Chondrocyte (in vitro differentiated cells): ENCODE results near the gene LXN. TPM values are rescaled to one million over a fixed set of nuclear protein-coding genes. Genes with fewer than 3 reads are reported as not detected.

ENCODE experiments used
- DNase-seq: peaks from one replicate; pipeline ENCODE4 v3.0.0; 2021; ENCODE audit warnings: mixed read lengths, low spot score
- H3K27ac Mint-ChIP-seq: one replicate; pipeline ENCODE4 v1.8.0; 2021; ENCODE audit warnings: mild to moderate bottlenecking, moderate library complexity, mixed read lengths; ENCODE audit not compliant: unreplicated experiment
- H3K27me3 Mint-ChIP-seq: 2 replicates; pipeline ENCODE4 v1.8.0; 2021; ENCODE audit warnings: low read depth, mixed read lengths
- H3K36me3 Mint-ChIP-seq: 2 replicates; pipeline ENCODE4 v1.8.0; 2021; ENCODE audit warnings: low read depth, mixed read lengths
- H3K4me1 Mint-ChIP-seq: 2 replicates; pipeline ENCODE4 v1.8.0; 2021; ENCODE audit warnings: low read depth, mild to moderate bottlenecking, mixed read lengths
- H3K4me3 Mint-ChIP-seq: one replicate; pipeline ENCODE4 v1.8.0; 2021; ENCODE audit warnings: mild to moderate bottlenecking, moderate library complexity, mixed read lengths; ENCODE audit not compliant: unreplicated experiment
- H3K9me3 Mint-ChIP-seq: 2 replicates; pipeline ENCODE4 v1.8.0; 2021; ENCODE audit warnings: low read depth, mixed read lengths
- total RNA-seq: library from RNA; stranded (reverse); gene quantifications from 3 replicates; pipeline ENCODE4 v1.2.1, GENCODE V29; 2021
- TF ChIP-seq, protein P1 (sequence below): fragments of 200-600 bp; sonication (generic); IDR thresholded peaks from 2 replicates; pipeline ENCODE4 v1.5.0; 2021; ENCODE audit warnings: antibody characterized with exemption, mild to moderate bottlenecking, moderate library complexity

The LXN gene
- total RNA-seq, 1 donor from 2014 or later: 3.3 TPM

DNA sequence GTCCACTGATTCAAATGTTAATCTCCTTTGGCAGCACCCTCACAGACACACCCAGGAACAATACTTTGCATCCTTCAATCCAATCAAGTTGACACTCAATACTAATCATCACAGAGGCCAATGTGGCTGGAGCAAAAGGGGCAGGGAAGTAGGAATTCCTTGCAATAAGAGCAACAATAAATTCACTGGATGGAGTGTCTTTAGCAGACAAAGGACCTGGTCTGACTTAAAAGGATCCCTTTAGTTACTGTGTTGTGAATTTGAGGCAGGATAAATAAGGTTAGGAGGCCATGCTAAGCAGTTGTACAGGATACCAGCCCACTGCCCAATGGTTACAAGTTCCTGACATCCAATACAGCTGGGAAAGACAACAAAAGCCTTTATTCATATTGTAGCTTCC, 40.5 kb downstream of the LXN start:
- H3K4me3 Mint-ChIP-seq: no peak overlapping the region
- no peaks in the 10 kb centered on the region for H3K4me1 Mint-ChIP-seq
- peaks cover 12% of the 10 kb centered on the region for H3K9me3 Mint-ChIP-seq
- no peak overlapping the region for H3K27ac Mint-ChIP-seq
- TF ChIP-seq, protein P1, sequence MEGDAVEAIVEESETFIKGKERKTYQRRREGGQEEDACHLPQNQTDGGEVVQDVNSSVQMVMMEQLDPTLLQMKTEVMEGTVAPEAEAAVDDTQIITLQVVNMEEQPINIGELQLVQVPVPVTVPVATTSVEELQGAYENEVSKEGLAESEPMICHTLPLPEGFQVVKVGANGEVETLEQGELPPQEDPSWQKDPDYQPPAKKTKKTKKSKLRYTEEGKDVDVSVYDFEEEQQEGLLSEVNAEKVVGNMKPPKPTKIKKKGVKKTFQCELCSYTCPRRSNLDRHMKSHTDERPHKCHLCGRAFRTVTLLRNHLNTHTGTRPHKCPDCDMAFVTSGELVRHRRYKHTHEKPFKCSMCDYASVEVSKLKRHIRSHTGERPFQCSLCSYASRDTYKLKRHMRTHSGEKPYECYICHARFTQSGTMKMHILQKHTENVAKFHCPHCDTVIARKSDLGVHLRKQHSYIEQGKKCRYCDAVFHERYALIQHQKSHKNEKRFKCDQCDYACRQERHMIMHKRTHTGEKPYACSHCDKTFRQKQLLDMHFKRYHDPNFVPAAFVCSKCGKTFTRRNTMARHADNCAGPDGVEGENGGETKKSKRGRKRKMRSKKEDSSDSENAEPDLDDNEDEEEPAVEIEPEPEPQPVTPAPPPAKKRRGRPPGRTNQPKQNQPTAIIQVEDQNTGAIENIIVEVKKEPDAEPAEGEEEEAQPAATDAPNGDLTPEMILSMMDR: no peak
- DNase-seq: no peak
- no peaks in the 10 kb centered on the region for H3K36me3 Mint-ChIP-seq
- H3K27me3 Mint-ChIP-seq: peaks cover 14% of the 10 kb centered on the region

DNA sequence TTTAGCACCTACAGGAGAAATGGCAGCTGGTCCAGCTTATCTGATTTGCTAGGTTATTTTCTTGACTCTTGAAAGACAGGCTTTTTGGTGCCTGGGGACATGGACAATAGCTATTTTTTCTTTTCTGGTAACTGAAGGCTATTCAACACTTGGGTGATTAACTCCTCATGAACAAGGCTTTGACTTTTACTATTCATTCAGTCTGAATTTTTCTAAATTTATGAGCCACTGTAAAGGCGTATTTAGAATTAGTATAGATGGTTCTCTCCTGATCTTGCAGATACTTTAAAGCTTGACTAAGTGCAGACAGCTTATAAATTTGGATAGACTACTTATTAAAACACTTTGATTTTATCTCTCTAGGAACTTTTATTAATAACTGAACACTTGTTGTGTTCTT, 46.6 kb downstream of the LXN start:
- no peak overlapping the region for H3K4me3 Mint-ChIP-seq
- H3K27ac Mint-ChIP-seq: no peak overlapping the region
- peaks cover 6% of the 10 kb centered on the region for H3K9me3 Mint-ChIP-seq
- H3K4me1 Mint-ChIP-seq: no peaks in the 10 kb centered on the region
- H3K27me3 Mint-ChIP-seq: peaks cover 8% of the 10 kb centered on the region
- no peaks in the 10 kb centered on the region for H3K36me3 Mint-ChIP-seq
- no peak for DNase-seq
- TF ChIP-seq, protein P1: no peak

DNA sequence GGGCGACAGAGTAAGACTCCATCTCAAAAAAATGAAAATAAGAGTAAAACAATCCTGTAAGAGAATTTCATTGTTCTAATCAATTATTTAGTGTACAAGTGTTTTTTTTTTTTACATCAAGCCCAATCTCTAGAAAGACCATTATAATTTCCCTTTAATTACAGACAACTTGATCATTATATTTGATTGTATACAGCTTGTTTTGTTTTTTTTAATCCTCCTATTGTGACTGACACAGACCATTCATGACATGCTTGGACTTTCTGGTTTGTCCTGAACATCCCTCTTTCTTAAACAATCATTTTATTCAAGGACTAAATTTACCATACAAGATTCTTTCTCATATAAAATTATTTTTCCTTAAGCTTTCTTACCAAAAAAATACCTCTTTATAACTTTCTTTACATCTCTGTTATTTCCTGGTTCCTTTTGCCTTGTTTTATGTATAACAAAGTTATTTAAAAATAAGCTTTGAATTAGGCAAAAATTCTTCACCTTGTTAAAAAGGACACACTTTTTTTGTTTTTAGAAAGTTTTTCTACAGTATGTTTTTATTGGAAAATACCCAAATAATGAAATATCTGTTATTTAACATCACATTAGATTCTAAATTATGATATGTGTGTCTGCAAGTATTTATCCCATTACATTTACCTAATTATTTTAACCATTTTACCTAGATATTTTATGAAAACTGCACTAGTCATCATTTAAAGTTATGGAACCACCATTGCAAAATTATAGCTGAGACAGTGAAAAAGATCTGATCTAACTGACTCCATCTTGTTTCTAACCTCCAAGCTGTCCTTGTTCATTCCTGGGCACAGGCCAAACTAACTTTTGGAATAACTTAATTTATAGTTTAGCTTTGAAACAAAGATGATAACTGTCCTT, 54.2 kb downstream of the LXN start:
- no peak overlapping the region for H3K4me3 Mint-ChIP-seq
- no peaks in the 10 kb centered on the region for H3K4me1 Mint-ChIP-seq
- H3K27me3 Mint-ChIP-seq: no peaks in the 10 kb centered on the region
- DNase-seq: no peak
- H3K9me3 Mint-ChIP-seq: peaks cover 13% of the 10 kb centered on the region
- TF ChIP-seq, protein P1: no peak
- no peak overlapping the region for H3K27ac Mint-ChIP-seq
- no peaks in the 10 kb centered on the region for H3K36me3 Mint-ChIP-seq

Other genes with a start within 250 kb of the LXN start
- 12.2 to 13.7 TPM (median 12.7 TPM) in 3 replicates for gene MLF1, start 101.5 kb downstream of the LXN start, total RNA-seq
- gene GFM1, start 28.1 kb downstream of the LXN start, total RNA-seq: 28.8 to 48.8 TPM (median 34.1 TPM) in 3 replicates
- gene RARRES1, start 59.8 kb upstream of the LXN start, total RNA-seq: 0.95 to 1.3 TPM (median 0.99 TPM) in 3 replicates
- 52.8 to 67.9 TPM (median 53.9 TPM) in 3 replicates for gene MFSD1, start 129.4 kb upstream of the LXN start, total RNA-seq